Measurements from ENCODE around the gene PCAT6. TPM values are rescaled to one million over a fixed set of nuclear protein-coding genes. Genes with fewer than 3 reads are reported as not detected.

PCAT6 gene
- total and polyA plus RNA-seq, 2 experiments from 2014 or later, result 7.2 to 28.1 TPM

GRCh38 chr1:202856014-202856413 lies 45.3 kb downstream of the PCAT6 start:
- no peak overlapping the region for H3K4me2 ChIP-seq
- no peak overlapping the region for H3K4me3 ChIP-seq
- H3F3A ChIP-seq (replicated peaks; ENCODE audit: low read depth), result no peaks in the 10 kb centered on the region; the same call in 1 of the 2 replicates
- H3K27me3 Mint-ChIP-seq (ENCODE audit: insufficient read depth, low read depth, poor library complexity), result peaks cover 13% of the 10 kb centered on the region
- peaks cover 9% of the 10 kb centered on the region for H4K20me1 ChIP-seq (replicated peaks; ENCODE audit: insufficient read depth)
- DNase-seq (ENCODE audit: low spot score) (no peak), ATAC-seq (no peak)
- no peak overlapping the region for H3K4me3 Mint-ChIP-seq
- H3K36me3 Mint-ChIP-seq (ENCODE audit: low read depth), result peaks cover 46% of the 10 kb centered on the region
- H3K79me2 ChIP-seq (replicated peaks; ENCODE audit: insufficient read depth), result peaks cover 27% of the 10 kb centered on the region
- no peak overlapping the region for H2AFZ ChIP-seq
- peaks cover 11% of the 10 kb centered on the region; the same call in 2 of the 3 replicates for H3K4me1 Mint-ChIP-seq
- H3K27me3 ChIP-seq (ENCODE audit: insufficient read depth), result no peaks in the 10 kb centered on the region
- no peak overlapping the region for H3K27ac Mint-ChIP-seq
- H3K27ac ChIP-seq (ENCODE audit: low read depth), result no peak overlapping the region
- no peak for TF ChIP-seq ZNF114 (CRISPR knock-in tag; IDR thresholded peaks at IDR 0.05)
- TF ChIP-seq STAT1 (IDR thresholded peaks at IDR 0.05; ENCODE audit: unreplicated experiment), result no peak
- no peak for TF ChIP-seq JUNB (IDR thresholded peaks at IDR 0.05; ENCODE audit: unreplicated experiment)
- no peak for TF ChIP-seq EZH2phosphoT487 (IDR thresholded peaks at IDR 0.05; ENCODE audit: unreplicated experiment)
- TF ChIP-seq, protein P1, sequence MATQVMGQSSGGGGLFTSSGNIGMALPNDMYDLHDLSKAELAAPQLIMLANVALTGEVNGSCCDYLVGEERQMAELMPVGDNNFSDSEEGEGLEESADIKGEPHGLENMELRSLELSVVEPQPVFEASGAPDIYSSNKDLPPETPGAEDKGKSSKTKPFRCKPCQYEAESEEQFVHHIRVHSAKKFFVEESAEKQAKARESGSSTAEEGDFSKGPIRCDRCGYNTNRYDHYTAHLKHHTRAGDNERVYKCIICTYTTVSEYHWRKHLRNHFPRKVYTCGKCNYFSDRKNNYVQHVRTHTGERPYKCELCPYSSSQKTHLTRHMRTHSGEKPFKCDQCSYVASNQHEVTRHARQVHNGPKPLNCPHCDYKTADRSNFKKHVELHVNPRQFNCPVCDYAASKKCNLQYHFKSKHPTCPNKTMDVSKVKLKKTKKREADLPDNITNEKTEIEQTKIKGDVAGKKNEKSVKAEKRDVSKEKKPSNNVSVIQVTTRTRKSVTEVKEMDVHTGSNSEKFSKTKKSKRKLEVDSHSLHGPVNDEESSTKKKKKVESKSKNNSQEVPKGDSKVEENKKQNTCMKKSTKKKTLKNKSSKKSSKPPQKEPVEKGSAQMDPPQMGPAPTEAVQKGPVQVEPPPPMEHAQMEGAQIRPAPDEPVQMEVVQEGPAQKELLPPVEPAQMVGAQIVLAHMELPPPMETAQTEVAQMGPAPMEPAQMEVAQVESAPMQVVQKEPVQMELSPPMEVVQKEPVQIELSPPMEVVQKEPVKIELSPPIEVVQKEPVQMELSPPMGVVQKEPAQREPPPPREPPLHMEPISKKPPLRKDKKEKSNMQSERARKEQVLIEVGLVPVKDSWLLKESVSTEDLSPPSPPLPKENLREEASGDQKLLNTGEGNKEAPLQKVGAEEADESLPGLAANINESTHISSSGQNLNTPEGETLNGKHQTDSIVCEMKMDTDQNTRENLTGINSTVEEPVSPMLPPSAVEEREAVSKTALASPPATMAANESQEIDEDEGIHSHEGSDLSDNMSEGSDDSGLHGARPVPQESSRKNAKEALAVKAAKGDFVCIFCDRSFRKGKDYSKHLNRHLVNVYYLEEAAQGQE (IDR thresholded peaks at IDR 0.05; ENCODE audit: unreplicated experiment), result no peak
- TF ChIP-seq POLR2AphosphoS5 (IDR thresholded peaks at IDR 0.05; ENCODE audit: low read depth), result no peak
- TF ChIP-seq EZH2 (IDR thresholded peaks at IDR 0.05; ENCODE audit: low read depth, unreplicated experiment), result no peak
- TF ChIP-seq NANOG (IDR thresholded peaks at IDR 0.05; ENCODE audit: borderline replicate concordance), result no peak
- no peak for TF ChIP-seq ZNF331 (CRISPR knock-in tag; IDR thresholded peaks at IDR 0.05; ENCODE audit: low read depth)
- no peak for TF ChIP-seq ZNF462 (CRISPR knock-in tag; IDR thresholded peaks at IDR 0.05)
- TF ChIP-seq, protein P2, sequence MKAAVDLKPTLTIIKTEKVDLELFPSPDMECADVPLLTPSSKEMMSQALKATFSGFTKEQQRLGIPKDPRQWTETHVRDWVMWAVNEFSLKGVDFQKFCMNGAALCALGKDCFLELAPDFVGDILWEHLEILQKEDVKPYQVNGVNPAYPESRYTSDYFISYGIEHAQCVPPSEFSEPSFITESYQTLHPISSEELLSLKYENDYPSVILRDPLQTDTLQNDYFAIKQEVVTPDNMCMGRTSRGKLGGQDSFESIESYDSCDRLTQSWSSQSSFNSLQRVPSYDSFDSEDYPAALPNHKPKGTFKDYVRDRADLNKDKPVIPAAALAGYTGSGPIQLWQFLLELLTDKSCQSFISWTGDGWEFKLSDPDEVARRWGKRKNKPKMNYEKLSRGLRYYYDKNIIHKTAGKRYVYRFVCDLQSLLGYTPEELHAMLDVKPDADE (IDR thresholded peaks at IDR 0.05), result no peak
- no peak for TF ChIP-seq CTCF (conservative IDR thresholded peaks at IDR 0.05; ENCODE audit: low read depth in 2 of 2)
- H3K4me1 ChIP-seq (ENCODE audit: insufficient read depth), result peaks cover 9% of the 10 kb centered on the region; the same call in 1 of the 2 replicates
- no peaks in the 10 kb centered on the region for H3K9me2 ChIP-seq (ENCODE audit: insufficient read depth)
- H3K9me3 Mint-ChIP-seq, result no peaks in the 10 kb centered on the region
- peaks cover 15% of the 10 kb centered on the region; the same call in 1 of the 2 replicates for H3K36me3 ChIP-seq (ENCODE audit: insufficient read depth)
